ENCODE data around the gene PLD4. TPM values are rescaled to one million over a fixed set of nuclear protein-coding genes. Genes with fewer than 3 reads are reported as not detected.

Gene PLD4
- total RNA-seq, 1 experiment from 2014 or later: 0.15 TPM

DNA sequence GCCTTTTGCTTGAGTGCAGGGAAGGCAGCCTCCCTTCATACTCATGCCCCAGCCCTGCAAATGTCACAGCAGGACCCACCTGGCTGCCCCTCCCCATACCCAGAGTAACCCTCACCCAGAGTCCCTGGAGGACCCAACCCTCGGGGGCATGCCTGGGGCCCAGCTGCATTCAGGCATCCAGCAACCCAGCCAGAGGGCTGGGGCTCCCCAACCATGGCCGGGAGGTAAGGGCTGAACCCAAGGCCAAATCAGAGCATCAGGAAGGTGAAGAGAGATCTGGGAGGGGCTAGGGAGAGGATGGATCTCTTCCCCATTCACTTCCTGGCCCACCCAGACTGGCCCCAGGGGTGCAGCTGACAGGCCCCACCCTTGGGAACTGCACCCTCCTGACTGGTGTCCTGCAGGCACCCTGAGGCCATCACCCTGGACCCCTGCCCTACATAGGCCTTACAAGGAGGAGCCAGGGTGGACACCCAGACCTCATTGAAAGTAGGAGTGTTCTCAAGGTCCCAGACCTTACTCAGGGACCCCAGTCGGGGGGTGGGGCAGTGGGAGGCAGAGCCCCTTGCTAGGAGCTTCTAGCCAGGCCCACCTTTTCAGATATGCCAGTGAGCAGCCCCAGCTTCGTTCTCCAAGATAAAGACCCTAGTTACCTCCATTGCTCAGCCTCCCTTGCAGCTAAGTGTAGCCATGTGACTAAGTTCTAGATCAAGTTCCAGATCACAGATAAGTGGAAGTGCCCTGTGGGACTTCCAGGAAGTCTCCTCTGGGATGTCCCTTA, 849 bp upstream of the PLD4 start:
- intact Hi-C loops (cut with micrococcal nuclease; ENCODE audit: unreplicated experiment): no loop called here
- no peak for ATAC-seq
- no peaks in the 10 kb centered on the region for H3K36me3 ChIP-seq (ENCODE audit: control insufficient read depth, insufficient read depth, low read length)
- H3K4me3 ChIP-seq (ENCODE audit: low read depth in 2 of 2, low read length in 2 of 2): no peak overlapping the region
- TF ChIP-seq, protein P1, sequence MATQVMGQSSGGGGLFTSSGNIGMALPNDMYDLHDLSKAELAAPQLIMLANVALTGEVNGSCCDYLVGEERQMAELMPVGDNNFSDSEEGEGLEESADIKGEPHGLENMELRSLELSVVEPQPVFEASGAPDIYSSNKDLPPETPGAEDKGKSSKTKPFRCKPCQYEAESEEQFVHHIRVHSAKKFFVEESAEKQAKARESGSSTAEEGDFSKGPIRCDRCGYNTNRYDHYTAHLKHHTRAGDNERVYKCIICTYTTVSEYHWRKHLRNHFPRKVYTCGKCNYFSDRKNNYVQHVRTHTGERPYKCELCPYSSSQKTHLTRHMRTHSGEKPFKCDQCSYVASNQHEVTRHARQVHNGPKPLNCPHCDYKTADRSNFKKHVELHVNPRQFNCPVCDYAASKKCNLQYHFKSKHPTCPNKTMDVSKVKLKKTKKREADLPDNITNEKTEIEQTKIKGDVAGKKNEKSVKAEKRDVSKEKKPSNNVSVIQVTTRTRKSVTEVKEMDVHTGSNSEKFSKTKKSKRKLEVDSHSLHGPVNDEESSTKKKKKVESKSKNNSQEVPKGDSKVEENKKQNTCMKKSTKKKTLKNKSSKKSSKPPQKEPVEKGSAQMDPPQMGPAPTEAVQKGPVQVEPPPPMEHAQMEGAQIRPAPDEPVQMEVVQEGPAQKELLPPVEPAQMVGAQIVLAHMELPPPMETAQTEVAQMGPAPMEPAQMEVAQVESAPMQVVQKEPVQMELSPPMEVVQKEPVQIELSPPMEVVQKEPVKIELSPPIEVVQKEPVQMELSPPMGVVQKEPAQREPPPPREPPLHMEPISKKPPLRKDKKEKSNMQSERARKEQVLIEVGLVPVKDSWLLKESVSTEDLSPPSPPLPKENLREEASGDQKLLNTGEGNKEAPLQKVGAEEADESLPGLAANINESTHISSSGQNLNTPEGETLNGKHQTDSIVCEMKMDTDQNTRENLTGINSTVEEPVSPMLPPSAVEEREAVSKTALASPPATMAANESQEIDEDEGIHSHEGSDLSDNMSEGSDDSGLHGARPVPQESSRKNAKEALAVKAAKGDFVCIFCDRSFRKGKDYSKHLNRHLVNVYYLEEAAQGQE (IDR thresholded peaks at IDR 0.05; ENCODE audit: insufficient read depth in 1 of 2, low read depth in 2 of 2, low read length in 1 of 2): no peak
- TF ChIP-seq TCF7L2 (IDR thresholded peaks at IDR 0.05; ENCODE audit: low read depth, low read length) (no peak), POLR2AphosphoS5 (IDR thresholded peaks at IDR 0.05; ENCODE audit: low read depth, low read length) (no peak), SIN3A (IDR thresholded peaks at IDR 0.05; ENCODE audit: borderline replicate concordance, insufficient read depth, low read depth, low read length) (no peak)
- TF ChIP-seq, protein P2, sequence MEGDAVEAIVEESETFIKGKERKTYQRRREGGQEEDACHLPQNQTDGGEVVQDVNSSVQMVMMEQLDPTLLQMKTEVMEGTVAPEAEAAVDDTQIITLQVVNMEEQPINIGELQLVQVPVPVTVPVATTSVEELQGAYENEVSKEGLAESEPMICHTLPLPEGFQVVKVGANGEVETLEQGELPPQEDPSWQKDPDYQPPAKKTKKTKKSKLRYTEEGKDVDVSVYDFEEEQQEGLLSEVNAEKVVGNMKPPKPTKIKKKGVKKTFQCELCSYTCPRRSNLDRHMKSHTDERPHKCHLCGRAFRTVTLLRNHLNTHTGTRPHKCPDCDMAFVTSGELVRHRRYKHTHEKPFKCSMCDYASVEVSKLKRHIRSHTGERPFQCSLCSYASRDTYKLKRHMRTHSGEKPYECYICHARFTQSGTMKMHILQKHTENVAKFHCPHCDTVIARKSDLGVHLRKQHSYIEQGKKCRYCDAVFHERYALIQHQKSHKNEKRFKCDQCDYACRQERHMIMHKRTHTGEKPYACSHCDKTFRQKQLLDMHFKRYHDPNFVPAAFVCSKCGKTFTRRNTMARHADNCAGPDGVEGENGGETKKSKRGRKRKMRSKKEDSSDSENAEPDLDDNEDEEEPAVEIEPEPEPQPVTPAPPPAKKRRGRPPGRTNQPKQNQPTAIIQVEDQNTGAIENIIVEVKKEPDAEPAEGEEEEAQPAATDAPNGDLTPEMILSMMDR (IDR thresholded peaks at IDR 0.05): no peak
- no peaks in the 10 kb centered on the region; the same call in 1 of the 2 replicates for H3K4me1 ChIP-seq (ENCODE audit: control insufficient read depth, insufficient read depth, low read length)
- H3K27ac ChIP-seq (ENCODE audit: low read length): no peak overlapping the region
- in situ Hi-C loops (cut with HindIII; ENCODE audit: low pct_unique_long_range_greater_than_20kb, low sequenced_read_pairs): no loop called here
- no peaks in the 10 kb centered on the region for H3K9me3 ChIP-seq (ENCODE audit: control insufficient read depth, insufficient read depth, low read depth, low read length)
- no TSS peak for BruUV-seq (replicated peaks)
- ChIA-PET CTCF (no interaction called here), POLR2A (no interaction called here)
- DNase-seq (ENCODE audit: low read depth, low spot score): no peak
- no peaks in the 10 kb centered on the region for H3K27me3 ChIP-seq (ENCODE audit: control insufficient read depth, insufficient read depth, low read length)

DNA sequence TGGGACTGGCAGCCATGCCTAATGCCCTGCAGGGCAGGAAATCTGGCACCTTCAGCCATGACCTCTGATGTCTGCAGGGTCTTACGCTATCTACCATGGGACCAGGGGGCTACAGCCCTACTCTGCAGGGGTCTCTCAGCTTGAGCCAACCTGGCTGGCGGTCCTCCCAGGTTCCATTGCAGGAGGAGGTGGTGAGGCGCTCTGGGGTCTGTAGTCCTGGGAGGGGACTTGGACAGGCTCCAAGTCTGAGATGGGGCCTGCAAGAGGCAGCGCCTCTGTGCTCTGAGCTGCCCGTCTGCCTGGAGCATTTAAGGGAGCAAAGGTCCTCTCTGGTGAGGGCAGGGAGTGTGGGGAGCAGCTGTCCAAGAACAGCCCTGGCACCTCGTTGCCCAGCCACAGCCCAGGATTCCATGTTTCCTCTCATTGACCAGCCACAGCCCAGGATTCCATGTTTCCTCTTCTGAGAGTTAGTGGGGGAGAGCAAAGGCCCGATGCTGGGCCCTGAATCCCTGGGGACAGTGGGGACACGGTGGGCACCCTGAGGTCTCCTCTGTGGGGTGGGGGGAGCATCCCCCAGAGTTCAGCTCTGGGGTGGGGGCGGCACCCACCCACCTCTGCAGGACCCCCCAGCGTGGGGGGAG, 655 bp downstream of the PLD4 start:
- H3K27me3 ChIP-seq (ENCODE audit: control insufficient read depth, insufficient read depth, low read length): no peaks in the 10 kb centered on the region
- no peak overlapping the region for H3K4me3 ChIP-seq (ENCODE audit: low read depth in 2 of 2, low read length in 2 of 2)
- no TSS peak for BruUV-seq (replicated peaks)
- in situ Hi-C loops (cut with HindIII; ENCODE audit: low pct_unique_long_range_greater_than_20kb, low sequenced_read_pairs): no loop called here
- DNase-seq (ENCODE audit: low read depth, low spot score) (no peak), ATAC-seq (no peak)
- CTCF ChIA-PET: interaction anchor here (0.5 kb wide), 1 partner anchor 50 kb away, joined by 3 read pairs; no protein-coding TSS in a partner anchor
- H3K36me3 ChIP-seq (ENCODE audit: control insufficient read depth, insufficient read depth, low read length): no peaks in the 10 kb centered on the region
- POLR2A ChIA-PET: interaction anchor here (0.7 kb wide), 1 partner anchor 16 kb away, joined by 3 read pairs; no protein-coding TSS in a partner anchor
- TF ChIP-seq, protein P1 (IDR thresholded peaks at IDR 0.05; ENCODE audit: insufficient read depth in 1 of 2, low read depth in 2 of 2, low read length in 1 of 2): no peak
- TF ChIP-seq, protein P2 (IDR thresholded peaks at IDR 0.05): no peak
- TF ChIP-seq TCF7L2 (IDR thresholded peaks at IDR 0.05; ENCODE audit: low read depth, low read length) (no peak), SIN3A (IDR thresholded peaks at IDR 0.05; ENCODE audit: borderline replicate concordance, insufficient read depth, low read depth, low read length) (no peak), POLR2AphosphoS5 (IDR thresholded peaks at IDR 0.05; ENCODE audit: low read depth, low read length) (no peak)
- intact Hi-C loops (cut with micrococcal nuclease; ENCODE audit: unreplicated experiment): no loop called here
- H3K9me3 ChIP-seq (ENCODE audit: control insufficient read depth, insufficient read depth, low read depth, low read length): no peaks in the 10 kb centered on the region
- no peak overlapping the region for H3K27ac ChIP-seq (ENCODE audit: low read length)
- no peaks in the 10 kb centered on the region; the same call in 1 of the 2 replicates for H3K4me1 ChIP-seq (ENCODE audit: control insufficient read depth, insufficient read depth, low read length)
